Measurements from ENCODE around the gene SF3B2. TPM values are rescaled to one million over a fixed set of nuclear protein-coding genes. Genes with fewer than 3 reads are reported as not detected.
A peak's percentile ranks its signal among the peaks of the same experiment; 100 is the strongest.
"Not testable (repeated sequence)": the region's sequence is repeated elsewhere in the genome, so short reads cannot be mapped to it uniquely, and the experiment has no call there.

SF3B2 gene
- total RNA-seq, 1 donor from 2014 or later = 75.5 TPM

- Histone ChIP-seq H3K4me3 (no peak overlapping the region), H3K9me3 (replicated peaks) (no peaks in the 10 kb centered on the region), H3K27ac (replicated peaks) (no peak overlapping the region), H3K27me3 (ENCODE audit: low read depth) (no peaks in the 10 kb centered on the region), H3K36me3 (no peaks in the 10 kb centered on the region), H3K4me1 (peaks cover 78% of the 10 kb centered on the region)
- DNase-seq = no peak
- no peak for TF ChIP-seq CTCF (IDR thresholded peaks at IDR 0.05; ENCODE audit: borderline replicate concordance)
- intact Hi-C loops (cut with micrococcal nuclease) = no loop called here
Observed at GRCh38 chr11:66111158-66111557, 59.0 kb downstream of the SF3B2 start.

GRCh38 chr11:66112041-66112491, 59.9 kb downstream of the SF3B2 start:
- Histone ChIP-seq H3K27me3 (ENCODE audit: low read depth) (no peaks in the 10 kb centered on the region), H3K4me3 (no peak overlapping the region), H3K9me3 (replicated peaks) (no peaks in the 10 kb centered on the region), H3K36me3 (no peaks in the 10 kb centered on the region), H3K27ac (replicated peaks) (peak overlapping the region; percentile 24), H3K4me1 (peaks cover 81% of the 10 kb centered on the region)
- DNase-seq = no peak
- TF ChIP-seq CTCF (IDR thresholded peaks at IDR 0.05; ENCODE audit: borderline replicate concordance) = no peak
- intact Hi-C loops (cut with micrococcal nuclease) = no loop called here

- no peaks in the 10 kb centered on the region for H3K27me3 ChIP-seq (ENCODE audit: low read depth)
- no peak overlapping the region for H3K4me3 ChIP-seq
- H3K9me3 ChIP-seq (replicated peaks) = no peaks in the 10 kb centered on the region
- H3K27ac ChIP-seq (replicated peaks) = peak overlapping the region; percentile 24
- H3K36me3 ChIP-seq = no peaks in the 10 kb centered on the region
- TF ChIP-seq CTCF (IDR thresholded peaks at IDR 0.05; ENCODE audit: borderline replicate concordance) = no peak
- peaks cover 73% of the 10 kb centered on the region for H3K4me1 ChIP-seq
- no peak for DNase-seq
- intact Hi-C loops (cut with micrococcal nuclease) = no loop called here
Observed at GRCh38 chr11:66112601-66113499, 60.7 kb downstream of the SF3B2 start.

- H3K36me3 ChIP-seq; H3K27me3 ChIP-seq (ENCODE audit: low read depth); intact Hi-C loops (cut with micrococcal nuclease); H3K4me3 ChIP-seq; H3K9me3 ChIP-seq (replicated peaks); DNase-seq; H3K27ac ChIP-seq (replicated peaks): not testable (repeated sequence)
- H3K4me1 ChIP-seq = peaks cover 80% of the 10 kb centered on the region
Observed at GRCh38 chr11:66114957-66115356, 62.8 kb downstream of the SF3B2 start.

GRCh38 chr11:66115638-66116301, 63.6 kb downstream of the SF3B2 start:
- intact Hi-C loops (cut with micrococcal nuclease) = no loop called here
- Histone ChIP-seq H3K36me3 (no peaks in the 10 kb centered on the region), H3K4me3 (no peak overlapping the region), H3K27me3 (ENCODE audit: low read depth) (no peaks in the 10 kb centered on the region), H3K27ac (replicated peaks) (no peak overlapping the region), H3K9me3 (replicated peaks) (no peaks in the 10 kb centered on the region), H3K4me1 (peaks cover 78% of the 10 kb centered on the region)
- no peak for TF ChIP-seq CTCF (IDR thresholded peaks at IDR 0.05; ENCODE audit: borderline replicate concordance)
- no peak for DNase-seq
